HEK293 (cell line): ENCODE results near the gene NFIB.

Experiments
- CTCF ChIP-seq: fragments of 450-650 bp; formaldehyde crosslinking; IDR thresholded peaks from 2 replicates; pipeline ENCODE4 v1.5.1; 2016; ENCODE audit warnings: missing biosample characterization, missing genetic modification characterization
- KLF16 ChIP-seq: fragments of 450-650 bp; formaldehyde crosslinking; IDR thresholded peaks from 2 replicates; pipeline ENCODE4 v1.5.1; 2017; ENCODE audit warnings: missing biosample characterization, missing genetic modification characterization
- PBX3 ChIP-seq: sonication (generic); formaldehyde crosslinking; IDR thresholded peaks from 2 replicates; pipeline ENCODE4 v1.8.1; 2022; ENCODE audit warnings: mild to moderate bottlenecking, moderate library complexity, missing genetic modification reagents
- REST ChIP-seq: fragments of 450-650 bp; formaldehyde crosslinking; IDR thresholded peaks from 2 replicates; pipeline ENCODE4 v1.5.1; 2016; ENCODE audit warnings: missing biosample characterization, missing genetic modification characterization
- TCF7L2 ChIP-seq: IDR thresholded peaks from 2 replicates; pipeline ENCODE4 v1.6.1; 2011; ENCODE audit warnings: low read depth, mild to moderate bottlenecking, inconsistent platforms, low read length, moderate library complexity, borderline replicate concordance
- TSHZ1 ChIP-seq: fragments of 450-650 bp; formaldehyde crosslinking; IDR thresholded peaks from 2 replicates; pipeline ENCODE4 v1.5.1; 2016; ENCODE audit warnings: missing biosample characterization, missing genetic modification characterization, borderline replicate concordance
- ZNF274 ChIP-seq, 2 experiments: fragments of 200-500 bp in 1 of 2; fragments of 450-650 bp in 1 of 2; sonication (Bioruptor generic) in 1 of 2; formaldehyde crosslinking in 1 of 2; IDR thresholded peaks; 2 replicates each; pipeline versions ENCODE4 v1.5.1 to v1.6.1; 2014 to 2016; ENCODE audit warnings: borderline replicate concordance in 1 of 2, inconsistent platforms in 1 of 2, low read length in 1 of 2, missing biosample characterization in 1 of 2, missing genetic modification characterization in 1 of 2
- ZNF48 ChIP-seq: fragments of 450-650 bp; formaldehyde crosslinking; IDR thresholded peaks from 2 replicates; pipeline ENCODE4 v1.5.1; 2016; ENCODE audit warnings: missing biosample characterization, missing genetic modification characterization
- ZNF558 ChIP-seq: fragments of 450-650 bp; formaldehyde crosslinking; IDR thresholded peaks from 2 replicates; pipeline ENCODE4 v1.5.1; 2016; ENCODE audit warnings: missing biosample characterization, missing genetic modification characterization
- ZNF629 ChIP-seq: fragments of 450-650 bp; formaldehyde crosslinking; IDR thresholded peaks from 2 replicates; pipeline ENCODE4 v1.5.1; 2017; ENCODE audit warnings: missing biosample characterization, missing genetic modification characterization
- ZNF639 ChIP-seq: fragments of 450-650 bp; formaldehyde crosslinking; IDR thresholded peaks from 2 replicates; pipeline ENCODE4 v1.5.1; 2016; ENCODE audit warnings: missing biosample characterization, missing genetic modification characterization
- ZNF658 ChIP-seq: fragments of 450-650 bp; formaldehyde crosslinking; IDR thresholded peaks from 2 replicates; pipeline ENCODE4; 2016; ENCODE audit warnings: missing biosample characterization, missing genetic modification characterization

- TF ChIP-seq ZNF48 (tag by site-specific recombination) (no peak), ZNF629 (tag by site-specific recombination) (no peak), CTCF (tag by site-specific recombination) (no peak), REST (tag by site-specific recombination) (no peak), ZNF558 (tag by site-specific recombination) (no peak), ZNF274 (IDR thresholded peaks at IDR 0.05; ENCODE audit: low read length) (no peak), ZNF274 (tag by site-specific recombination; IDR thresholded peaks at IDR 0.05; ENCODE audit: borderline replicate concordance) (no peak), ZNF639 (tag by site-specific recombination) (no peak), KLF16 (tag by site-specific recombination) (no peak), ZNF658 (no peak), PBX3 (CRISPR knock-in tag) (no peak), TCF7L2 (no peak), TSHZ1 (tag by site-specific recombination) (no peak)
Measured at GRCh38 chr9:14218253-14218652, 95.7 kb downstream of the NFIB start.
